ENCODE data around the gene DNM1.

DNA sequence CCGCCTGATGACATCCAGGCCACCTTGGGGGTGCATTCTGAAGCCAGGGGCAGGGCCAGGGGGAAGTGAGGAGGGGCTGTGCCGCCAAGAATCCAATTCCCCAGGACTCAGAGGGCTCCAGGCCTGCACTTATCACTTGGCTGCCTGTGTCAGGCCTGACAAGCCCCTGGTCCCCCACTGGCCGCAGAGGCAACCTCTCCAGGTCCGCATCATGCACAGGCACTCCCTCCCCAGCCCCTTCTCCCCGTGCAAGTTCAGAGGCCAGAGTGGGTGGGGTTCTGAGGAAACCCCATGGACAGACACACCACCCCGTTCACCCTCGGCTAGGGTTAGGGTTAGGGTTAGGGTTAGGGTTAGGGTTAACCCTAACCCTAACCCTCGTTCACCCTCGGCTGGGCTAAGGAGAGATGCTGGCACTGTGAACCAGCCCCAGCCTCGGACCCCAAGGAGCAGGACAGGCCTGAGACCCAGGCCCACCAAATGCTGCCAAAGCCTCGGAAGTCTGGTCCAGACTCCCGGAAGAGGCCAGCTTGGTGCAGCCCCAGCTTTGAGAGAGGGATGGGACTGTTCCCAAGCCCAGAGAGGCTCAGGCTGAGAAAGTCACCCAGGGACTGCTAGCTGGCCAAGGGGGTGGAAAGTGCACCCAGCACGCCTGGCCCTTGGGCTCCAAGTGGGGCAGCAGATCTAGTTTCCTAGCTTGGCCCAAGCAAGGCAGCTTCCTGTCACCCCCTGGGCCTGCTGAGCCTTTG lies 49.1 kb upstream of the DNM1 start:
- no peak for TF ChIP-seq CTCF (IDR thresholded peaks at IDR 0.05)
- TF ChIP-seq EZH2 (IDR thresholded peaks at IDR 0.05), result no peak

Data from neural progenitor cell (in vitro differentiated cells).